Central memory CD8-positive, alpha-beta T cell (primary cell): ENCODE data around the gene TBC1D10A.

Experiments
- ATAC-seq: fragments of 150-1000 bp; cut with Tn5 transposase; replicated peaks from 2 replicates; pipeline ENCODE4 v1.10.0; 2022; ENCODE audit warnings: mild to moderate bottlenecking, moderate FRiP score, moderate number of reproducible peaks; ENCODE audit not compliant: poor library complexity, severe bottlenecking; ENCODE audit errors: extremely low read depth
- DNase-seq, 2 donors: peaks; one replicate each; pipeline ENCODE4 v3.0.0; 2021; ENCODE audit warnings: low spot score in 2 of 2
- H3K27ac Mint-ChIP-seq: one replicate; pipeline ENCODE4 v1.8.0; 2022; ENCODE audit warnings: low read depth, mild to moderate bottlenecking, moderate library complexity, mixed read lengths
- H3K27me3 Mint-ChIP-seq: one replicate; pipeline ENCODE4 v1.8.0; 2022; ENCODE audit warnings: mixed read lengths
- H3K36me3 Mint-ChIP-seq: one replicate; pipeline ENCODE4 v1.8.0; 2022; ENCODE audit warnings: mild to moderate bottlenecking, moderate library complexity, mixed read lengths; ENCODE audit not compliant: insufficient read depth
- H3K4me1 Mint-ChIP-seq: one replicate; pipeline ENCODE4 v1.8.0; 2022; ENCODE audit warnings: mixed read lengths
- H3K4me3 Mint-ChIP-seq: one replicate; pipeline ENCODE4 v1.8.0; 2022; ENCODE audit warnings: mild to moderate bottlenecking, moderate library complexity, mixed read lengths
- H3K9me3 Mint-ChIP-seq: one replicate; pipeline ENCODE4 v1.8.0; 2022; ENCODE audit warnings: mixed read lengths

The TBC1D10A gene, protein sequence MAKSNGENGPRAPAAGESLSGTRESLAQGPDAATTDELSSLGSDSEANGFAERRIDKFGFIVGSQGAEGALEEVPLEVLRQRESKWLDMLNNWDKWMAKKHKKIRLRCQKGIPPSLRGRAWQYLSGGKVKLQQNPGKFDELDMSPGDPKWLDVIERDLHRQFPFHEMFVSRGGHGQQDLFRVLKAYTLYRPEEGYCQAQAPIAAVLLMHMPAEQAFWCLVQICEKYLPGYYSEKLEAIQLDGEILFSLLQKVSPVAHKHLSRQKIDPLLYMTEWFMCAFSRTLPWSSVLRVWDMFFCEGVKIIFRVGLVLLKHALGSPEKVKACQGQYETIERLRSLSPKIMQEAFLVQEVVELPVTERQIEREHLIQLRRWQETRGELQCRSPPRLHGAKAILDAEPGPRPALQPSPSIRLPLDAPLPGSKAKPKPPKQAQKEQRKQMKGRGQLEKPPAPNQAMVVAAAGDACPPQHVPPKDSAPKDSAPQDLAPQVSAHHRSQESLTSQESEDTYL

DNA sequence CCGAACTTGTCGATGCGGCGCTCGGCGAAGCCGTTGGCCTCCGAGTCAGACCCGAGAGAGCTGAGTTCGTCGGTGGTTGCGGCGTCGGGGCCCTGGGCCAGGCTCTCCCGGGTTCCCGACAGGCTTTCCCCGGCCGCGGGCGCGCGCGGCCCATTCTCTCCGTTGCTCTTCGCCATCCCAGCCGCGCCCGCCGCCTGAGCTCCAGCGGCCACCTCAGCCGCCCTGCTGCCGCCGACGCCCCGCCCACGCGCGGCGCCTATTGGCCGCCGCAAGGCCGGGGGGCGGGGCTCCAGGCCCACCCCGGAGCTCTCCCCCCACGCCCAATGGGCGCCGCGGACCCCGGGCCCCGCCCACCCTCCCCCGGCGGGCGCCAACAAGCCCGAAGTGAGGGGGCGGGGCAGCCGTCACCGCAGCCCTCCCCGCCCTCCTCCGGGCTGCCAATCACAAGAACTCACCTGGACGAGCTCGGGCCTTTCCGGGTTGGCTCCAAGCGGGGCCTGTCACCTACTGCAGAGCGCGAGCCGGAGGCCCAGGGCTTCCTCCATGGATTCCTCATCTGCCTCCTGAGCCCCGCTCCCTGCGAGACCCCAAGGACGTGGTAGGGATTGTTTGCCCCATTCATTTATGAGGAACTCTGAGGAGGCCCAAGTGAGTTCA is at the start of gene TBC1D10A:
Gene TBC1D10A (minus strand): TSS at position 236 of the 657 bp plus-strand sequence. CDS start 60 bp downstream, at position 176.
- Mint-ChIP-seq H3K36me3 (peaks cover 11% of the 10 kb centered on the region), H3K4me1 (peaks cover 46% of the 10 kb centered on the region)
- peak; percentile 88 for ATAC-seq

DNA sequence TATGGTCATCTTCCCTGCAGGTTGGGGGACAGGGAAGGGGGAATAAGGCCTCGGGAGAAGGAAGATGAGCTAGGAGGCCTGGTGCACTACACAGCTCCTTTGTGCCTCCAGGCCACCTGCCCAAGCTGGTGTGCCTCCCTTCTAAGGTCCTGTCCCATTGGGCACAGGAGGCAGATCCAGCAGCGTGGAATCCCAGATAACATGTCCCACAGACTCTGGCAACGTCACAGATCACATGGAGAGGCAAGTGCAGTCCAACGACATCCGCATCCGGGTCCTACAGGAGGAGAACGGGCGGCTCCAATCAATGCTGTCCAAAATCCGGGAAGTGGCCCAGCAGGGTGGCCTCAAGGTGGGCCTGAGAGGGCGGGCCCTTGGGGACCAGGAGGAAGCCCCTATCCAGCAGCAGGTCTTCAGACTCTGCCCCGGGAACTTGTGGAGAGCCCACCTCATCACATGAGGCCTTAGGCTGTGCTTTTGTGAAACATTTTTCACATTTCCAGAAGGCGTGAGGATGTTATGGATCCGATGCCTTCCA is 48.6 kb upstream of the TBC1D10A start:
- Mint-ChIP-seq H3K27me3 (no peaks in the 10 kb centered on the region), H3K36me3 (peaks cover 7% of the 10 kb centered on the region), H3K27ac (no peak overlapping the region), H3K9me3 (no peaks in the 10 kb centered on the region), H3K4me3 (no peak overlapping the region), H3K4me1 (no peaks in the 10 kb centered on the region)
- DNase-seq, result no peak
- no peak for ATAC-seq

More for the DNA sequence above, at the start of gene TBC1D10A:
- Mint-ChIP-seq H3K9me3 (no peaks in the 10 kb centered on the region), H3K27ac (peak within 1 kb of the TSS; percentile 90), H3K27me3 (no peaks in the 10 kb centered on the region), H3K4me3 (peak within 1 kb of the TSS; percentile 92)
- DNase-seq, result peak; percentile 76 to 83

DNA sequence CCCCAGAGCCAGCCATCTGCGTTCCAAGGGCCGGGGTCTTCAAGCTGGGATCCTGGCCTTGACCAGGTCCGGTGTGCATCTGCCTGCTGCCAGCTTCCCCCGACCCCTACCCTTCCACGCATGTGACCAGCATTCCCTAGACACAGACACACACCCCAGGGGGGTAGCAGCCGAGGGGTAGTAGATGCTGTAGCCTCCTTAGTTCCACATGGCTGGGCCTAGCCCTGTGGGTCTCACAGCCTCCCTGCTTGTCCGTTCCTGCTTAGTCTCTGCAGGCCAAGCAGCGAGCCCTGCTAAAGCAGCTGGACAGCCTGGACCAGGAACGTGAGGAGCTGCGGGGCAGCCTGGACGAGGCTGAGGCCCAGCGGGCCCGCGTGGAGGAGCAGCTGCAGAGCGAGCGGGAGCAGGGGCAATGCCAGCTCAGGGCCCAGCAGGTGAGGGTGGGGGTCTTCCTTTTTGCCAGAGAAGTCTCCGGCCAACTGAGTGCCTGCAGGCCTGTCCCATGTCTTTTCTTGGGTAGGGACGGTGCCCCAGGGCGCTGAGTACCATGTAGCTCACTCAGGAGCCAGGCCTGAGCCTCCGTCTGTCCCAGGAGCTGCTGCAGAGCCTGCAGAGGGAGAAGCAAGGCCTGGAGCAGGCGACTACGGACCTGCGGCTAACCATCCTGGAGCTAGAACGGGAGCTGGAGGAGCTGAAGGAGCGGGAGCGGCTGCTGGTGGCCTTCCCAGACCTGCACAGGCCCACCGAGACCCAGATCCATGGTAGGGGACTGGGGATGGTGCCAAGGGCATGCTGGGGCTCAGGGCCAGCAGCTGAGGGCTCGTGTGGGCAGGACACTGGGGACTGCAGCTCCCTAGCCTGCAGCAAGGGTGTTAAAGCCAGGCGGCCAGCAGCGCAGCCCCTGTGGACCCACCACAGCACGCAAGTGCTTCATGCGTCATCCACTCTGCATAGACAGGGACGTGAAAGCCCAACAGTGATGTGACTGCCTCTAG is 46.9 kb upstream of the TBC1D10A start:
- no peaks in the 10 kb centered on the region for H3K4me1 Mint-ChIP-seq
- no peaks in the 10 kb centered on the region for H3K9me3 Mint-ChIP-seq
- peaks cover 7% of the 10 kb centered on the region for H3K36me3 Mint-ChIP-seq
- no peak for DNase-seq
- H3K27ac Mint-ChIP-seq, result no peak overlapping the region
- no peak overlapping the region for H3K4me3 Mint-ChIP-seq
- no peaks in the 10 kb centered on the region for H3K27me3 Mint-ChIP-seq
- no peak for ATAC-seq

DNA sequence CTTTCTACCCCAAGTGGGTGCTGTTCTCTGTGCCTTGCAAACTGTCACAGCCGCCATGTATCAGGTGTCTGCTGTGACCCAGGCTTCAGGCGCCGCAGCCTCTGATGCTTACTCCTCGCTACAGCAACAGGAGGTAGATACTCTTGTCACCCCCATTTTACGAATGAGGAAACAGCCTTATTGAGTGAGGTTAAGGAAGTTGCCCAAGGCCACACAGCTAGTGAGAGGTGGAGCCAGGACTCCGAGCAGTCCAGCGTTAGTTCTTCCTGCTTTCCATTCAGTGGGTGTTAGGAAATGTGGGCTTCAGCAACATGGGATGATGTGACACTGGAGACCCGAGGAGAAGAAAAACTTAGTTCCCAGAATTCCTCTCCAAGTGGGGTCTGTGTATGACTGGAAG is 46.2 kb upstream of the TBC1D10A start:
- Mint-ChIP-seq H3K4me3 (no peak overlapping the region), H3K27me3 (no peaks in the 10 kb centered on the region), H3K27ac (no peak overlapping the region), H3K4me1 (no peaks in the 10 kb centered on the region), H3K9me3 (no peaks in the 10 kb centered on the region), H3K36me3 (peaks cover 11% of the 10 kb centered on the region)
- no peak for DNase-seq
- no peak for ATAC-seq

DNA sequence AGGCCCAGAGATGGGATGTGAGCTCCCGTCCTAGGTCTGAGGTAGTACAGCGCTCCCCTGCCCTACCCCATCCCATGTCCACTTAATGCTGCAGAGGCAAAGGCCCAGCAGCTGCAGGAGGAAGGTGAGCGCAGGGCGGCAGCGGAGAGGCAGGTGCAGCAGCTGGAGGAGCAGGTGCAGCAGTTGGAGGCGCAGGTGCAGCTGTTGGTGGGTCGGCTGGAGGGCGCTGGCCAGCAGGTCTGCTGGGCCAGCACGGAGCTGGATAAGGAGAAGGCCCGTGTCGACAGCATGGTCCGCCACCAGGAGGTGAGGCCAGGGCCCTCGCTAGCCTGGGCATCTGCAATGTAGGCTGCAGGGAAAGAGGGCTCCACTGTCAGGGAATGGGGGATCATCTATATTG is 45.2 kb upstream of the TBC1D10A start:
- no peak for DNase-seq
- H3K4me1 Mint-ChIP-seq, result no peaks in the 10 kb centered on the region
- no peak for ATAC-seq
- H3K4me3 Mint-ChIP-seq, result no peak overlapping the region
- no peaks in the 10 kb centered on the region for H3K9me3 Mint-ChIP-seq
- peaks cover 10% of the 10 kb centered on the region for H3K36me3 Mint-ChIP-seq
- no peaks in the 10 kb centered on the region for H3K27me3 Mint-ChIP-seq
- no peak overlapping the region for H3K27ac Mint-ChIP-seq

DNA sequence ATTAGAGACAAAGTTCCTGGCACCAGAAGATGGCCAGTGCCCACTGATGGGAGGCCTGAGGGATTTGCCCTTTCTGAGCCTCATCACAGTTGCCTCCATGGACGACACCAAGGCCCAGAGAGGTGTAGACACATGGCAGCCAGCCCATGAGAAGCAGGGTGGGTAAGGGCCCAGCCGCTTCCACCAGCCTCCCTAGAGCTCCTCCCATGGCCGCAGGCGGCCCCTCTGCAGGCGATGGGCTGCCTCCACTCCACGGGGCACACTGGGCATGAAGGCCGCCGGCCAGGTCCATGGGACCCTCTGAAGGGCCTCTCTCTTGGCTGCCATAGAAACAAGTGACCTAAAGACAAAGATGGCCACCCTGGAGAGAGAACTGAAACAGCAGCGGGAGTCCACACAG is 44.6 kb upstream of the TBC1D10A start:
- DNase-seq, result no peak

DNA sequence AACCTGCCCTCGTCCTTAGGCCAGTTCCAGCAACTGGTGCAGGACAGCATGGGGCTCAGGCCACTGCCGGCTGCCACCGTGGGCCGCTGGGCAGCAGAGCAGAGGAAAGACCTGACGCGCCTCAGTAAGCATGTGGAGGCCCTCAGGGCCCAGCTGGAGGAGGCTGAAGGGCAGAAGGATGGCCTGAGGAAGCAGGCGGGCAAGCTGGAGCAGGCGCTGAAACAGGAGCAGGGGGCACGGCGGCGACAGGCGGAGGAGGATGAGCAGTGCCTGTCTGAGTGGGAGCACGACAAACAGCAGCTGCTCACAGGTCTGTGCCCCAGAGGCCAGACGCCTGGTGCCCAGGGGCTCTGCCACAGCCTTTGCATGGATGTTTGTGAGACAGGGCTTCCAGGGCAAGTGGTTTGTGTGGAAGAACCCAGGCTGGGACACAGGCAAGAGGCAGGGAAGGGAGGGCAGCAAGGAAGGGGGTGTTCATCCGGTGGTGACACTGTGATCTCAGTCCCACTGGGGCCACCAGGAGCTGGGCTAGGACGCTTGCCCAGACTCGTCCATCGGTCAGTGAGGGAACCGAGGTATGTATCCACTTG is 44.0 kb upstream of the TBC1D10A start:
- Mint-ChIP-seq H3K27ac (no peak overlapping the region), H3K27me3 (no peaks in the 10 kb centered on the region), H3K4me1 (no peaks in the 10 kb centered on the region), H3K36me3 (peaks cover 10% of the 10 kb centered on the region), H3K4me3 (no peak overlapping the region), H3K9me3 (no peaks in the 10 kb centered on the region)
- DNase-seq, result no peak
- no peak for ATAC-seq

More for the DNA sequence above, 44.6 kb upstream of the TBC1D10A start:
- Mint-ChIP-seq H3K27me3 (no peaks in the 10 kb centered on the region), H3K9me3 (no peaks in the 10 kb centered on the region), H3K27ac (no peak overlapping the region), H3K4me3 (no peak overlapping the region), H3K4me1 (no peaks in the 10 kb centered on the region), H3K36me3 (peaks cover 10% of the 10 kb centered on the region)
- ATAC-seq, result no peak

DNA sequence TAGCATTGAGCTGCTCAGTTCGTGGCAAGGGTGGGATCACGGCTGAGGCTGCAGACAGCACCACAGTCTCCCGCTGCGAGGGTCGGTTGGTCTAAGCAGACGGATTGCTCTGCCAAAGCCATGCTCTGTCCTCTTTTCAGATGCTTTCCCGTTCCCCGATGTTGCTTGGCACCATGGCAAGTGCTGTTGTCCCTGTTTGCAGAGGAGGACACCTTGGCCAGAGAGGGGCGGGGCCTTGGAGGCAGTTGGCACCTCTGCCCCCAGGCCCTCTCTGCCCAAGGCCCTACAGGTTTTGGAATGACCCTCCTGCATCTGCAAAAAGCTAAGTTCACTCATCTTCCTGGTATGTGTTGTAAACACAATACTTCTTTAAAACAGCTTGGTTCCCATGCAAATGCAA is 41.7 kb upstream of the TBC1D10A start:
- Mint-ChIP-seq H3K4me3 (no peak overlapping the region), H3K9me3 (no peaks in the 10 kb centered on the region)

DNA sequence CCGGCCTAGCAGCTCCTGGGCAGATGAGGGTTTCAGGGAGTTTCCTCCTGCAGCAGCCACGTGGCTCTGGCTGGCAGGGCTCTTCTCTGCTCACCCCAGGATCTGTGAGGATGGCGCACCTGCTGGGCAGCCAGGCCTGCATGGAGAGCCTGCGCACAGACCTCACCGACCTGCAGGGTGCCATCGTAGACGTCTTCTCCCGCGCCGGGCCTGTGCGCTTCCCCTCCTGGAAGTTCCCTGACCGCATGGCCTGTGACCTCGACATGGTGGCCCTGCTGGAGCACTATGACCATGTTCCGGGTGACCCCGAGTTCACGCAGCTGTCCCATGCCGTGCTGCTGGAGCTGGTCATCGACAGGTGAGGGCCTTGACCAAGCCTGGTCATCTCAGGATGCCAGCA is 39.1 kb upstream of the TBC1D10A start:
- no peaks in the 10 kb centered on the region for H3K27me3 Mint-ChIP-seq
- H3K27ac Mint-ChIP-seq, result no peak overlapping the region
- H3K4me1 Mint-ChIP-seq, result peaks cover 10% of the 10 kb centered on the region
- DNase-seq (no peak), ATAC-seq (no peak)
- H3K4me3 Mint-ChIP-seq, result no peak overlapping the region
- H3K36me3 Mint-ChIP-seq, result peaks cover 10% of the 10 kb centered on the region
- no peaks in the 10 kb centered on the region for H3K9me3 Mint-ChIP-seq

More for the DNA sequence above, 41.7 kb upstream of the TBC1D10A start:
- no peaks in the 10 kb centered on the region for H3K4me1 Mint-ChIP-seq
- DNase-seq (no peak), ATAC-seq (no peak)
- H3K27me3 Mint-ChIP-seq, result no peaks in the 10 kb centered on the region
- no peak overlapping the region for H3K27ac Mint-ChIP-seq
- peaks cover 10% of the 10 kb centered on the region for H3K36me3 Mint-ChIP-seq

DNA sequence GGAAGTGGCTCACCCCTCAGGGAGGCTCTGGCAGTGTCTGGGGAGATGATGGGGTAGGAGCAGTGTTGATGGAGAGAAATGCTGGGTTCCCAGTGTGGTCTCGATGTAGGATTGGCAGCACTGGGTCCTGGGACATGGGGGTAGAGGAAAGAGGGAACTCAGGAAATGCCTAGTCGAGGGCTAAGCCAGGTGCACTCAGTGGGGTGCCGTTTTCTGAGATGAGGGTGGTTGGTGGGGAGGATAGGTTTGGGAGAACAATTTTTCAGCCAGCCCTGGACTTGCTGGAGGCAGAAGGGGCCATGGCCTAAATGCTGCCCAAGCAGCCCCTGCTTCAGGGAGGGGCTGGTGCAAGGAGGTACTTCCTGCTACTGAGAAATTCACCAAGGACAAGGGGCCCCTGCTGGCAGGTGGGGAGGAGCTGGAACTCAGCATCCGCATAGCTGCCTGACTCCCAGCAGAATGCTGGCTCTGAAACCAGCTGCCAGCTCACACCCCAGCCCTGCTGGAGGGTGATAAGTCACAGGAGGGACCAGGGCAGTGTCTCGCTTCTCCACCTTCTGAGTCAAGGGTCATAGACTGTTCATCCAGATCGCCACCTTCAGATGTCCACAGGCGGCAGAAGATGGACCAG is 36.0 kb upstream of the TBC1D10A start:
- H3K27me3 Mint-ChIP-seq, result no peaks in the 10 kb centered on the region
- H3K27ac Mint-ChIP-seq, result no peak overlapping the region
- DNase-seq (no peak), ATAC-seq (no peak)
- H3K4me1 Mint-ChIP-seq, result peaks cover 14% of the 10 kb centered on the region
- no peaks in the 10 kb centered on the region for H3K9me3 Mint-ChIP-seq
- peaks cover 3% of the 10 kb centered on the region for H3K36me3 Mint-ChIP-seq
- no peak overlapping the region for H3K4me3 Mint-ChIP-seq

DNA sequence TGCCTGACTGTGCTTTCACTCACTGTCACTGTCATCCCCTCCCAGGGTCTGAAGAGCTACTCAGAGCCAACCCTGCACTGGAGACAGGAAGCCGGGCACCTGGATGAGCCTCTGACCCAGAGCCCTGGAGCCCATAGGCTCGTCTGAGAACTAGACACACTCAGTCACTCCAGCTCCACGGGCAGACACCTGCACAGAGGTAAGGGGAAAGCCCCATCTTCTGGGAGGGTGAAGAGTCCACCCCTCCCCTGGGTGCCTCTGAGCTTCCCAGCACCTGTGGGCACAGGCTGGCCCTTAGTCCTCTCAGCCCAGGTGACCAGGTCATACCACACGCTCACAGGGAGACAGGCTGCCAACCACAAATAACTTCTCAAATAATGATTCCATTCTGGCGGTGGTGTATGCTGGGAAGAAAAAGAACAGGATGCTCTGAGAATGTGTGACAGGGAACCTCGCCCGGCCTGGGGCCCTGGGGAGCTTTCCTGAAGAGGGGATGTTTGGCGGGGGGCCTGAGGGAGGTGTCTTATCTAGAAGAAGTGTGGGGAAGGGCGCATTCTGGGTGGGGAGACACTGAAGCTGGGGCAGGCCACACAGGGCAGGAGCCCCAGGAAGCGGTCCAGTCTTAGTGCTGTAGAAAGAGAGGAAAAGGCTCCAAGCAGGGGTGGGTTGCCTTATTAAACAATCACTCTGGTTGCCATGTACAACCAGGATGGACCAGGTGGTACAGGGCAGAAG is 35.3 kb upstream of the TBC1D10A start:
- Mint-ChIP-seq H3K27ac (no peak overlapping the region), H3K36me3 (peaks cover 3% of the 10 kb centered on the region), H3K9me3 (no peaks in the 10 kb centered on the region), H3K4me1 (peaks cover 19% of the 10 kb centered on the region), H3K27me3 (no peaks in the 10 kb centered on the region), H3K4me3 (no peak overlapping the region)
- no peak for DNase-seq
- ATAC-seq, result no peak
